Upper lobe of left lung (tissue), 6 donors: ENCODE measurements around the gene CDH13. TPM values are rescaled to one million over a fixed set of nuclear protein-coding genes. Genes with fewer than 3 reads are reported as not detected.

ENCODE experiments used
- ATAC-seq, 2 donors: fragments of 200-7000 bp; cut with Tn5 transposase; one replicate each; pipeline ENCODE4 v1.9.1; 2022; ENCODE audit warnings: mild to moderate bottlenecking in 2 of 2, moderate library complexity in 2 of 2; ENCODE audit not compliant: low FRiP score in 2 of 2
- DNase-seq, 2 donors: peaks; one replicate each; pipeline ENCODE4 v3.0.0-alpha.2; 2019 to 2020
- H3K27ac ChIP-seq, 4 donors: fragments of 200-600 bp; sonication (generic); one replicate each; pipeline ENCODE4 v1.5.1; 2016 to 2019
- H3K27me3 ChIP-seq, 4 donors: fragments of 200-600 bp; sonication (generic); one replicate each; pipeline ENCODE4 v1.5.1; 2017 to 2019
- H3K36me3 ChIP-seq, 4 donors: fragments of 200-600 bp; sonication (generic); one replicate each; pipeline ENCODE4 v1.5.1; 2016 to 2019
- H3K4me1 ChIP-seq, 4 donors: fragments of 200-600 bp; sonication (generic); one replicate each; pipeline ENCODE4 v1.5.1; 2018 to 2019
- H3K4me3 ChIP-seq, 4 donors: fragments of 200-600 bp; sonication (generic); one replicate each; pipeline ENCODE4 v1.5.1; 2017 to 2019; ENCODE audit warnings: mild to moderate bottlenecking in 2 of 4, moderate library complexity in 1 of 4
- H3K9me3 ChIP-seq, 4 donors: fragments of 200-600 bp; sonication (generic); one replicate each; pipeline ENCODE4 v1.5.1; 2018 to 2019
- EP300 ChIP-seq, 4 donors: sonication (generic); formaldehyde crosslinking; IDR thresholded peaks; one replicate each; pipeline ENCODE4 v1.5.1; 2017; ENCODE audit warnings: antibody characterized with exemption in 4 of 4, control low read depth in 2 of 4
- POLR2A ChIP-seq, 4 donors: fragments of 450-650 bp; IDR thresholded peaks; one replicate each; pipeline ENCODE4 v1.5.1; 2016 to 2017; ENCODE audit warnings: antibody characterized with exemption in 4 of 4, mild to moderate bottlenecking in 2 of 4
- POLR2AphosphoS5 ChIP-seq, 2 donors: sonication (generic); formaldehyde crosslinking; IDR thresholded peaks; one replicate each; pipeline ENCODE4 v1.5.1; 2017; ENCODE audit warnings: antibody characterized with exemption in 2 of 2
- WGBS, 2 donors: methylation state at CpG; one replicate each; pipeline ENCODE4 v1.1.5; 2017 to 2018; 5-methylcytosine and 5-hydroxymethylcytosine counted together
- total RNA-seq, 6 donors: library from RNA; depleted of rRNA in 4 of 6; stranded (reverse); fragments of >200 nt in 4 of 6; gene quantifications; one replicate each; pipeline versions ENCODE4 v1.1.0 to v1.2.1, GENCODE V29; 2016 to 2021
- TF ChIP-seq, protein P1 (sequence below), 6 experiments: fragments of 450-650 bp in 4 of 6; fragments of 200-600 bp in 2 of 6; sonication (generic) in 2 of 6; IDR thresholded peaks; one replicate each; pipeline ENCODE4 v1.5.1; 2016 to 2019; ENCODE audit warnings: antibody characterized with exemption in 6 of 6
- donor health status: DM: no; HTN: no; CAD: no; lungs with moderate emphysema.
- donor health status: DM: no; HTN: yes; CAD: no; lungs with severe emphysema.

The CDH13 gene
- total RNA-seq, 6 donors from 2014 or later: 11.3 to 39.8 (median 19.9) TPM

DNA sequence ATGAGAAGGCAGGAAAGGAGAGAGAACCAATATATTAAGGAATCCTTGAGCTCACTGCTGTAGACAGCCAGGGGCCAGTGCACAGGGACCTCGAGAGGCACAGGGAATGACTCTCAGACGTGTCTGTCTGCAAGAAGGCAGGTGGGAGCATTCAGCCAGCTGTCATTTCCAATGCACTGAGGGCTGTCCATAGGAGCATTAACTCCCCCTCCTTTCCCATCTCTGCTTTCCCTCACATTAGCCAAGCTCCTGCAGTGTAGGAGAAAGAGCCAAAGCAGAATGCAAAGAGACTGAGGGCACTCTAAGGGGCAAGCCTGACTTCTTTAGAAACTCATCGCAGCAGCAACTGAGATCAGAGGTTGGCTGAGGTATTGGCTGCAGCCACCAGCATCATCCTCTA is 218.3 kb downstream of the CDH13 start:
- no peak for DNase-seq
- 81 to 86% methylated on average over 3 of the region's 3 CpGs for WGBS, 2 donors
- no peak for ATAC-seq
- no peak for TF ChIP-seq EP300 (IDR thresholded peaks at IDR 0.05)
- TF ChIP-seq, protein P1, sequence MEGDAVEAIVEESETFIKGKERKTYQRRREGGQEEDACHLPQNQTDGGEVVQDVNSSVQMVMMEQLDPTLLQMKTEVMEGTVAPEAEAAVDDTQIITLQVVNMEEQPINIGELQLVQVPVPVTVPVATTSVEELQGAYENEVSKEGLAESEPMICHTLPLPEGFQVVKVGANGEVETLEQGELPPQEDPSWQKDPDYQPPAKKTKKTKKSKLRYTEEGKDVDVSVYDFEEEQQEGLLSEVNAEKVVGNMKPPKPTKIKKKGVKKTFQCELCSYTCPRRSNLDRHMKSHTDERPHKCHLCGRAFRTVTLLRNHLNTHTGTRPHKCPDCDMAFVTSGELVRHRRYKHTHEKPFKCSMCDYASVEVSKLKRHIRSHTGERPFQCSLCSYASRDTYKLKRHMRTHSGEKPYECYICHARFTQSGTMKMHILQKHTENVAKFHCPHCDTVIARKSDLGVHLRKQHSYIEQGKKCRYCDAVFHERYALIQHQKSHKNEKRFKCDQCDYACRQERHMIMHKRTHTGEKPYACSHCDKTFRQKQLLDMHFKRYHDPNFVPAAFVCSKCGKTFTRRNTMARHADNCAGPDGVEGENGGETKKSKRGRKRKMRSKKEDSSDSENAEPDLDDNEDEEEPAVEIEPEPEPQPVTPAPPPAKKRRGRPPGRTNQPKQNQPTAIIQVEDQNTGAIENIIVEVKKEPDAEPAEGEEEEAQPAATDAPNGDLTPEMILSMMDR (IDR thresholded peaks at IDR 0.05): no peak
- TF ChIP-seq POLR2A (IDR thresholded peaks at IDR 0.05): no peak
- no peak for TF ChIP-seq POLR2AphosphoS5 (IDR thresholded peaks at IDR 0.05)
- no peaks in the 10 kb centered on the region for H3K9me3 ChIP-seq
- H3K4me3 ChIP-seq: no peak overlapping the region
- H3K4me1 ChIP-seq: no peaks in the 10 kb centered on the region
- H3K27me3 ChIP-seq: no peaks in the 10 kb centered on the region
- H3K36me3 ChIP-seq: no peaks in the 10 kb centered on the region
- no peak overlapping the region for H3K27ac ChIP-seq

DNA sequence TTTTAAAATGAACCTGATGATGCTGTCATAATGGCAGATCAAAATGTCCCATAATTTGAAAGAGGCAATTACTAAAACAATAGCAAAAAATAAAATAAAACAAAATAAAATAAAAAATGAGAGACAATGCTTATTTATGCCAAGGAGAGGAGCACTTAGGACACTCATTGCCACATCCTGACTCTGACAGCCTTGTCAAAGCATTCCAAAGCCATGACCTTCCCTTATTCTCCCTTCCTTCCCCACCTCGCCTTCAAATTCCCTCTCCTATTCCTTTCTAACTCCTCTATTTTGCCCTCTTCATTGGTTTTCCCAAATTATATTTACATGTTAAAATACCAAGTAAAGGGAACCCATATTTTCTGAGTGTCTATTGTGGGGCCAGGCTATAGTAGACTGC is 220.0 kb downstream of the CDH13 start:
- no peak for DNase-seq
- WGBS, 2 donors: 90 to 91% methylated on average over 1 of the region's 1 CpG
- H3K9me3 ChIP-seq: no peaks in the 10 kb centered on the region
- no peaks in the 10 kb centered on the region for H3K4me1 ChIP-seq
- H3K36me3 ChIP-seq: no peaks in the 10 kb centered on the region
- no peak for ATAC-seq
- H3K27me3 ChIP-seq: no peaks in the 10 kb centered on the region
- no peak for TF ChIP-seq POLR2AphosphoS5 (IDR thresholded peaks at IDR 0.05)
- TF ChIP-seq EP300 (IDR thresholded peaks at IDR 0.05): no peak
- TF ChIP-seq, protein P1 (IDR thresholded peaks at IDR 0.05): no peak
- no peak for TF ChIP-seq POLR2A (IDR thresholded peaks at IDR 0.05)
- H3K4me3 ChIP-seq: no peak overlapping the region
- no peak overlapping the region for H3K27ac ChIP-seq

DNA sequence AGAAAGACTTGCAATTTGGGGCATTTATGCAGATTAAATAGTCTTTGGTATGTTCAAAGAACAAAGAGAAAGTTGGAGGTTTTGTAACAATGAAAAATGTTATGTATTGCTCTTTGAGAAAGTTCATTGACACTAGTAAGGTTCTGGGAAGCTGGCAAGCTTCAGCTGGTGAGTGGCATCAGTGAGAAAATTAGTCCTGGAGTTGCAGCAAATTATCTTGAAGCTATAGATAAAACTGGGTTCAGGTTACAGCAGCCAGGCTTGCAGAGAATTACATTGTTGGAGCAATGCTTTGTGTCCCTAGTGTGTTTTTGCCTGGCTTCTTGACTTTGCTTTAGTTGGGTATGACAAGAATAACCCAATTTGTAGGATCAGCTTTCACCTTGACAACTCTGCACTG is 221.2 kb downstream of the CDH13 start:
- TF ChIP-seq POLR2AphosphoS5 (IDR thresholded peaks at IDR 0.05): no peak
- TF ChIP-seq POLR2A (IDR thresholded peaks at IDR 0.05): no peak
- no peak for TF ChIP-seq EP300 (IDR thresholded peaks at IDR 0.05)
- TF ChIP-seq, protein P1 (IDR thresholded peaks at IDR 0.05): no peak
- Histone ChIP-seq H3K9me3 (no peaks in the 10 kb centered on the region), H3K27me3 (no peaks in the 10 kb centered on the region), H3K4me3 (no peak overlapping the region), H3K36me3 (no peaks in the 10 kb centered on the region), H3K27ac (no peak overlapping the region), H3K4me1 (no peaks in the 10 kb centered on the region)
- ATAC-seq (no peak), DNase-seq (no peak)

DNA sequence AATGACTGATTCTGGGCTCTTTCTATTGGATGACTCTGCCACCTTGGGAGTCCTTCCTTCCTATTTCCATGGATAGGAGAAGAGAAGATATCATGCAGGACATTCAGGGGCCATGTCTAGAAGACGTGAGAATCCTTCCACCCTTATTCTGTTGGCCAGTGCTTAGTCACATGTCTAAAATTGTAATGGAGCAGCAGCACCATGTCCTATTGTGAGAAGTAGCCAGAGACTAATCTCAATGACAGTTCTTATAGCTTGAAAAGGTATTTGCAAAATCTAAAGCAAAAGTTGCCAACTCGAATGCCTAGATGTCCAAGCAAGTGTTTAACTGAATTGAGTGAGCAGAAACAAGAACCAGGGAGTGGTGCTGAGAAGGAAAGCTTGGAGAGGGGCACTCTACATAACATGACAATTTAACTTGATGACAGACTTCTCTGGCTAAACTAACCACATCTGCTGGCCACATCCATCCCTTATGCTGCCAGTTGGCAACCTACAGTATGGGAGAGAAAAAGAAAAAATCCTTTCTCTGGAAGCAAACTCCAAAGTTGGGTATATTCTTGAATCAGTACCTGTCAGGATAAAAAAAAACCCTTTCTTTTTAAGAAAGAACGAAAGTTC is 225.7 kb downstream of the CDH13 start:
- ATAC-seq (no peak), DNase-seq (no peak)
- no peaks in the 10 kb centered on the region for H3K36me3 ChIP-seq
- 66 to 71% methylated on average over 3 of the region's 3 CpGs for WGBS, 2 donors
- no peak overlapping the region for H3K4me3 ChIP-seq
- H3K9me3 ChIP-seq: no peaks in the 10 kb centered on the region
- TF ChIP-seq, protein P1 (IDR thresholded peaks at IDR 0.05): no peak
- no peak for TF ChIP-seq EP300 (IDR thresholded peaks at IDR 0.05)
- TF ChIP-seq POLR2A (IDR thresholded peaks at IDR 0.05): no peak
- no peak overlapping the region for H3K27ac ChIP-seq
- no peaks in the 10 kb centered on the region for H3K27me3 ChIP-seq
- H3K4me1 ChIP-seq: no peaks in the 10 kb centered on the region

DNA sequence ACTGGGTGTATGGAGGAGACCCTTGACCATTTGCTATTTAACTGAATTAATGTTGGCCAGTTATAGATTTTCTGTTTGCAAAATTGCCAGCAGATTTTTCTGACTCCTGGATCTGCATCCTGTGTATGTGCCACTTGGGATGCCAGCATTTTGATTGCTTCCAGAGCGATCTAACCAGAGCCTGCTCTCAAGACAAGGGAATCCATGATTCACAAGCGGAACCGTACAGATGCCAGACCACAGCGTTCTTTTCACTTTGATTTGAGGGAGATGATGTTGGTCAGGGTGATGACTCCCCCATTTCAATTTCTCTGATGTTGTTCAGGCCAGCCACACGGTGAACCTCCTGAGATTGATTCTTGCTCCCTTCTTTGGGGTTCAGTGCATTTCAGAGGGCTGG is 228.7 kb downstream of the CDH13 start:
- H3K4me1 ChIP-seq: no peaks in the 10 kb centered on the region
- H3K27ac ChIP-seq: no peak overlapping the region
- no peaks in the 10 kb centered on the region for H3K9me3 ChIP-seq
- H3K36me3 ChIP-seq: no peaks in the 10 kb centered on the region
- ATAC-seq (no peak), DNase-seq (no peak)
- TF ChIP-seq POLR2AphosphoS5 (IDR thresholded peaks at IDR 0.05) (no peak), EP300 (IDR thresholded peaks at IDR 0.05) (no peak), POLR2A (IDR thresholded peaks at IDR 0.05) (no peak)
- TF ChIP-seq, protein P1 (IDR thresholded peaks at IDR 0.05): no peak
- H3K4me3 ChIP-seq: no peak overlapping the region
- WGBS, 2 donors: 90 to 96% methylated on average over 5 of the region's 5 CpGs
- no peaks in the 10 kb centered on the region for H3K27me3 ChIP-seq
